Endothelial cell of umbilical vein (primary cell): ENCODE results near the gene BANK1. TPM values are rescaled to one million over a fixed set of nuclear protein-coding genes. Genes with fewer than 3 reads are reported as not detected.

Experiments
- BruUV-seq: library from RNA; stranded (reverse); fragments of 400-500 nt; replicated peaks from 2 replicates; lab custom pipeline; 2021; lab: Mats Ljungman, UMichigan
- CTCF ChIA-PET: fragments of 300-600, 350-600 bp; sonication (Branson Sonifier 250); formaldehyde crosslinking; loops from one replicate; lab custom pipeline; 2021; ENCODE audit warnings: antibody characterized with exemption, inconsistent platforms; lab: Charles Lee
- POLR2A ChIA-PET: fragments of 300-600, 350-600 bp; sonication (Branson Sonifier 250); formaldehyde crosslinking; loops from one replicate; lab custom pipeline; 2021; ENCODE audit warnings: antibody characterized with exemption, inconsistent platforms; lab: Charles Lee
- DNase-seq: peaks from one replicate; pipeline ENCODE4 v3.0.0-alpha.2; 2011; ENCODE audit warnings: low read depth, low spot score
- FAIRE-seq: peaks from 2 replicates; lab custom pipeline; 2011; peaks lifted over from hg19 to GRCh38; lab: Jason Lieb, UNC
- H2AFZ ChIP-seq: 2 replicates; pipeline ENCODE4 v1.6.0; 2012; ENCODE audit warnings: low read depth, low read length, control low read depth, inconsistent platforms
- H3K27ac ChIP-seq: 2 replicates; pipeline ENCODE4 v1.5.1; 2011; ENCODE audit warnings: low read depth, mild to moderate bottlenecking, control low read depth, low read length, moderate library complexity; ENCODE audit not compliant: insufficient read depth
- H3K27me3 ChIP-seq, 2 experiments: 2 replicates each; pipeline versions ENCODE4 v1.6.0 to v1.6.1; 2011; ENCODE audit warnings: low read length in 2 of 2, mixed read lengths in 1 of 2; ENCODE audit not compliant: control insufficient read depth in 2 of 2, insufficient read depth in 2 of 2
- H3K36me3 ChIP-seq, 2 experiments: 2 replicates in 1 of 2; 3 replicates in 1 of 2; pipeline ENCODE4 v1.5.1; 2011; ENCODE audit warnings: low read length in 2 of 2, mild to moderate bottlenecking in 1 of 2, moderate library complexity in 1 of 2; ENCODE audit not compliant: control insufficient read depth in 2 of 2, insufficient read depth in 2 of 2; ENCODE audit errors: extremely low read depth in 1 of 2
- H3K4me1 ChIP-seq: 3 replicates; pipeline ENCODE4 v1.5.1; 2011; ENCODE audit warnings: mild to moderate bottlenecking, low read length; ENCODE audit not compliant: control insufficient read depth, insufficient read depth; ENCODE audit errors: extremely low read depth
- H3K4me2 ChIP-seq: 2 replicates; pipeline ENCODE4 v1.6.1; 2011; ENCODE audit warnings: low read length, control low read depth, mixed read lengths; ENCODE audit not compliant: insufficient read depth
- H3K4me3 ChIP-seq, 3 experiments: fragments of 200-600 bp in 1 of 3; sonication (generic), shearing (Covaris generic) in 1 of 3; replicated peaks in 1 of 3; 2 replicates each; pipeline ENCODE4 v1.5.1; 2011 to 2016; ENCODE audit warnings: control low read depth in 3 of 3, low read length in 3 of 3, mild to moderate bottlenecking in 2 of 3, inconsistent platforms in 1 of 3, low read depth in 1 of 3, moderate library complexity in 1 of 3; ENCODE audit not compliant: insufficient read depth in 1 of 3
- H3K79me2 ChIP-seq: 2 replicates; pipeline ENCODE4 v1.6.0; 2012; ENCODE audit warnings: low read length, inconsistent platforms; ENCODE audit not compliant: control insufficient read depth, insufficient read depth
- H3K9ac ChIP-seq: replicated peaks from 2 replicates; pipeline ENCODE3; 2011; ENCODE audit warnings: low read length, control low read depth; ENCODE audit not compliant: insufficient read depth; ENCODE audit errors: extremely low read depth
- H3K9me1 ChIP-seq: replicated peaks from 3 replicates; pipeline ENCODE4 v1.6.0; 2011; ENCODE audit warnings: mild to moderate bottlenecking, low read length; ENCODE audit not compliant: control insufficient read depth, insufficient read depth; ENCODE audit errors: extremely low read depth
- H3K9me3 ChIP-seq: replicated peaks from 2 replicates; pipeline ENCODE4 v1.5.1; 2012; ENCODE audit warnings: low read length, inconsistent platforms; ENCODE audit not compliant: control insufficient read depth, insufficient read depth
- H4K20me1 ChIP-seq: replicated peaks from 2 replicates; pipeline ENCODE3; 2011; ENCODE audit warnings: mild to moderate bottlenecking, low read length; ENCODE audit not compliant: control insufficient read depth, insufficient read depth; ENCODE audit errors: extremely low read depth
- EZH2 ChIP-seq: IDR thresholded peaks from 2 replicates; pipeline ENCODE4 v1.6.1; 2012; ENCODE audit warnings: borderline replicate concordance, low read depth, mild to moderate bottlenecking, moderate library complexity, low read length, inconsistent platforms; ENCODE audit not compliant: severe bottlenecking
- FOS ChIP-seq: IDR thresholded peaks from 2 replicates; pipeline ENCODE4 v1.6.1; 2011; ENCODE audit warnings: mild to moderate bottlenecking, low read length, moderate library complexity, borderline replicate concordance; ENCODE audit not compliant: insufficient read depth
- GATA2 ChIP-seq: IDR thresholded peaks from 2 replicates; pipeline ENCODE4 v1.7.0; 2011; ENCODE audit warnings: low read depth, mild to moderate bottlenecking, moderate library complexity, mixed read lengths, low read length; ENCODE audit not compliant: insufficient read length, insufficient read depth
- JUN ChIP-seq: IDR thresholded peaks from 2 replicates; pipeline ENCODE4 v1.6.1; 2011; ENCODE audit warnings: borderline replicate concordance, low read depth; ENCODE audit not compliant: insufficient read length, insufficient read depth
- MAX ChIP-seq: IDR thresholded peaks from 2 replicates; pipeline ENCODE4 v1.6.1; 2011; ENCODE audit not compliant: insufficient read depth, insufficient read length
- MYC ChIP-seq: IDR thresholded peaks from one replicate; pipeline ENCODE4 v1.6.1; 2011; ENCODE audit warnings: mild to moderate bottlenecking, low read depth, low read length
- POLR2A ChIP-seq: IDR thresholded peaks from 2 replicates; pipeline ENCODE4 v1.6.1; 2012; ENCODE audit warnings: low read depth, mild to moderate bottlenecking, control low read depth, low read length
- POLR2AphosphoS5 ChIP-seq: IDR thresholded peaks from 2 replicates; pipeline ENCODE4 v1.6.1; 2012; ENCODE audit warnings: low read depth, mild to moderate bottlenecking, control low read depth, low read length, moderate library complexity; ENCODE audit not compliant: insufficient read depth
- dilution Hi-C: fragments of 300-500 bp; cut with MboI; formaldehyde crosslinking; loops from one replicate; pipeline ENCODE4 v1.15.0; 2019; ENCODE audit warnings: low sequenced_read_pairs; ENCODE audit not compliant: extremely low pct_ligation_motif_present
- intact Hi-C: fragments of 100-400 bp; cut with micrococcal nuclease; formaldehyde crosslinking; loops from one replicate; pipeline ENCODE4 v1.10.0; 2022
- polyA plus RNA-seq, 4 experiments: library from polyadenylated mRNA; depleted of rRNA in 3 of 4; stranded (reverse) in 3 of 4; unstranded in 1 of 4; fragments of >200 nt; gene quantifications; 2 replicates each; pipeline versions ENCODE4 v1.2.1 to v1.2.3, GENCODE V29; 2011 to 2012; ENCODE audit warnings: missing spikeins in 1 of 4
- total RNA-seq: library from RNA; stranded (reverse); gene quantifications from 2 replicates; pipeline ENCODE4 v1.2.3, GENCODE V29; 2021

Gene BANK1
- total and polyA plus RNA-seq, 2 donors (not counting 3 experiments of a cell fraction or from before 2014, with no cell fraction given): 0.29 to 0.32 TPM

GRCh38 chr4:101762025-101762424 lies 28.5 kb upstream of the BANK1 start:
- Histone ChIP-seq H3K36me3 (no peaks in the 10 kb centered on the region), H3K27ac (no peak overlapping the region), H3K9me3 (no peaks in the 10 kb centered on the region), H3K27me3 (no peaks in the 10 kb centered on the region), H3K9me1 (no peaks in the 10 kb centered on the region), H3K9ac (no peak overlapping the region), H2AFZ (no peak overlapping the region), H3K79me2 (no peaks in the 10 kb centered on the region), H3K4me3 (no peak overlapping the region), H3K4me2 (no peak overlapping the region), H3K4me1 (no peaks in the 10 kb centered on the region), H4K20me1 (no peaks in the 10 kb centered on the region)
- no TSS peak for BruUV-seq
- dilution Hi-C loops: no loop called here
- intact Hi-C loops: no loop called here
- DNase-seq (no peak), FAIRE-seq (no peak)
- TF ChIP-seq JUN (no peak), POLR2A (no peak), MYC (no peak), EZH2 (no peak), POLR2AphosphoS5 (no peak)
- ChIA-PET POLR2A (no interaction called here), CTCF (no interaction called here)

GRCh38 chr4:101762534-101762933 lies 28.0 kb upstream of the BANK1 start:
- TF ChIP-seq FOS (no peak), GATA2 (no peak), MAX (no peak), POLR2A (no peak), EZH2 (no peak), JUN (no peak)
- dilution Hi-C loops: no loop called here
- intact Hi-C loops: no loop called here
- Histone ChIP-seq H3K79me2 (no peaks in the 10 kb centered on the region), H4K20me1 (no peaks in the 10 kb centered on the region), H3K4me2 (no peak overlapping the region), H2AFZ (no peak overlapping the region), H3K27ac (no peak overlapping the region), H3K9me3 (no peaks in the 10 kb centered on the region), H3K4me1 (no peaks in the 10 kb centered on the region), H3K27me3 (no peaks in the 10 kb centered on the region), H3K36me3 (no peaks in the 10 kb centered on the region), H3K9me1 (no peaks in the 10 kb centered on the region), H3K9ac (no peak overlapping the region), H3K4me3 (no peak overlapping the region)
- POLR2A ChIA-PET: no interaction called here
- FAIRE-seq: no peak
- CTCF ChIA-PET: no interaction called here
- DNase-seq: no peak
- BruUV-seq: no TSS peak
